ENCODE results near the gene DHRS12. TPM values are rescaled to one million over a fixed set of nuclear protein-coding genes. Genes with fewer than 3 reads are reported as not detected.

DHRS12 gene
- polyA plus RNA-seq, 4 donors, result 15.4 to 23.1 (median 20.2) TPM

DNA sequence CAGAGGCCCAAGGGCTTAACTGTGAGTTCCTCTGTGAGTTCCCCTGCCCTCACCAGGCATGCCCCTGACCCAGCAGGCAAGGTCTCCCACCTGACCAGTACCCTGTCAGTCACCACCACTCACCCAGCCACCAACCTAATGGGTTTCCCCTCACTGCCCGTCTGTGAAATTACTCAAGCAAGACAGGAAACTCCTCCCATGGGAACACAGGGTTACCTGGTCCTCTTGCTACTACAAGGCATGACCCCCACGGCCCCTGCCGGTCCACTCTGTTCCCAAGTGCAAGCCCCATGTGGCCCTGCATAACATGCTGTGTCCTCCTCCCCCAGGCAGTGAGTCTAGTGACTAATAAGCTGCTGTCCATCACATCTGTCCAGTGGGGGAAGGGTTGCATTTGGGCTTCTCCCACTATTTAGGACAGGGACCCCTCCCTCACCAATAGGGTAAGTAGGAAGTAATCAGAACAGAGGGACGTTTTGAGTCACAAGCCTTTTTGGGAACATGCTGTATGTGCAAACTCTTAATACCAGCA is 8.0 kb upstream of the DHRS12 start:
- DNase-seq (ENCODE audit: low read depth in 4 of 4, low spot score in 3 of 4), result no peak

DNA sequence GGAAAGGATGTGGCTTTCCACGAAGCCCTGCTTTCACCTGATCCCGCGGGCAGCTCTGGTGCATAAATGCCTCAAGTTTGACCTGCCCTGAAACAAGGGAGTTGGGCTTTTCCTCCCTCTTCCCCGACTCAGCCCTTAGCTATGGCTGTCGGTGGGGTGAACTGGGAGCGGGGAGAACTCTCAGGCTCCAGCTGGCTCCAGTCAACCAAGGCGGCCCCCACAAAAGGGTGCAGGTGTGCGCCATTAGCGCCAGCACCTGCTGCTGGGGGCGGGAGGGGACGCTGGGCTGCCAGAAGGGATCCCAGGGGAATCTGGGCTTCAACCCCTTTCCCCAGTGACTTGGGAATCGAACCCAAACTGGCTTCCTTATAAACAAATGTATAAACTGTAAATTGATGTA is 7.1 kb upstream of the DHRS12 start:
- no peak for DNase-seq (ENCODE audit: low read depth in 4 of 4, low spot score in 3 of 4)

DNA sequence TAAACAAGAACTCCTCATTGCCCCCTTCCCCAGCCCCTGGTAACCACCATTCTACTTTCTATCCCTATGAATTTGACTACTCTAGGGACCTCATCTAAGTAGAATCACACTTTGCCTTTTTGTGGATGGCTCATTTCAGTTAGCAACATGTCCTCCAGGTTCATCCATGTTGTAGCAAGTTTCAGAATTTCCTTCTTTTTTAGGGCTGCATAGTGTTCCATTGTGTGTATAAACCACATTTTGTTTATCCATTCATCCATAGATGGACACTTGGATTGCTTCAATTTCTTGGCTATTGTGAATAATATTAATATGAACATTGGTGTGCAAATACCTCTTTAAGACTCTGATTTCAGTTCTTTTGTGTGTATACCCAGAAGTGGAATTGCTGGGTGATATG is 4.8 kb upstream of the DHRS12 start:
- no peak for DNase-seq (ENCODE audit: low read depth in 4 of 4, low spot score in 3 of 4)

DNA sequence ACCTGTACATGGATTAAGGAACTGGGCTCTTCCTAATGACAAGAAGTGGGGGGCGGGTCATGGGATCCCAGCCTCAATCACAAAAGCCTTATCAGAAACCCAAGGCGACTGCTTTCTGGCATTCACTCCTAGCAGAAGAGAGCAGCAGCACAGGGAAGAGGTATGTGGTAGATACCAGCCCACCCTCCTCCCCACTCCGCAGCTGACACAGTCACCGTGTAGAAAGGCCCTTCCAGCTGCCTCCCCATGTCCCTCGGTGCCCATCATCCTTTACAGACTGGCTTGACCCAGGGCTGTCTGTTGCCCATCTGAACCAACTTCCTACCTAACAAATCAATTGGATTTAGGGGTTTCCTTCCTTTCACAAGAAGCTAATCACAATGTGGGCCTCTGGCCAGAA is 3.1 kb upstream of the DHRS12 start:
- no peak for DNase-seq (ENCODE audit: low read depth in 4 of 4, low spot score in 3 of 4)

DNA sequence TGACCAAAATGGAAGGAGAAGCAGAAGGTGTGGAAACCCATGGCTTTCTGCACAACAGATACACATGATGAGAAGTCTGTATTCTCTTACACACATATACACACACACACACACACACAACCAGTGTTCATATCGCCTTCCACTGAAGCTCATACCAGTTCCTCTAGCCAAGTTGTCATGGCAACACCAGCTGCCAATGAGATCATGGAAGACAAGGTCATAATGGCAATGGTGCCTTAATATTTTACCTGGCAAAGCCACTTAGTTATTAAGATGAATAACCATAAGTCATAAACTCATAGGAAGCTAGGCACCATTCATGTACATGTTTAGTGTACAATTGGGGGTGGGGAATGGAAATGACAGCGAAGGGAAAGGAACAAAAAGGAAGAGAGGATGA is 2.6 kb upstream of the DHRS12 start:
- no peak for DNase-seq (ENCODE audit: low read depth in 4 of 4, low spot score in 3 of 4)

DNA sequence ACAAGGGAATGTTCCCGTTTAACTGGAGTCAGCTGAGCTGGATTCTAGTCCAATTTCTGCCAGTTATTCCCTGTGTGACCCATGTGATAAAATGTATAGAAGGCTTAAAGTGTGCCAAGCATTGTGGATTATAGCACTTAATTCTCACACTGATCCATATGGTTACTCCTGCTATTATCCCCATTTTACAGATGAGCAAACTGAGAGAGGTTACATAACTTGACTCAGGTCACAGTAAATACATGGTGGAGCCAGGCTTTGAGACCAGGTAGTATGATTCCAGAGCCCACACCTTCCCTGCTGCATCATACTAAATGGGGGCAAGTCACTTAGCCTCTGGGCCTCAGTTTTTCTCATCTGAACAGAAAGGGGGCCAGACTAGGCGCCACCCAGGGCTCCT is 2.0 kb upstream of the DHRS12 start:
- DNase-seq (ENCODE audit: low read depth in 4 of 4, low spot score in 3 of 4), result no peak

DNA sequence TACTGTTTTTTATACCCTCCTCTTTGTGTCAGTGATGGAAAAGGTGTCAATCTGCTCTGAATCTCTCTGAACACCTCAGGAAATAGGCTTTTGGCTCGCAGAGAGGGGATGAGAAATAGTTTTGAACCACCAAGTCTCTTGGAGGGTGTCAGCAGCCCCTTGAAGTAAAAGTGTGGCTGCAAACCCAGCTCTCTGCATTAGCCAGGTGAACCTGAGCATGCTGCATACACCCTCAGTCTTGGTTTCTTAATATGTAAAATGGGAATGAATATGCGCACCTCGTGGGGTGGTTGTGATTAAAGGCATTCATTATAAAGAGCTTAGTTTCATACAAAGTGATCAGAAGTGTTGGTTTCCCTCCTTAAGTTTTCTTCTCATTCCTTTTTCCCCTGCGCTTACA is 1.4 kb upstream of the DHRS12 start:
- DNase-seq (ENCODE audit: low read depth in 4 of 4, low spot score in 3 of 4), result no peak

DNA sequence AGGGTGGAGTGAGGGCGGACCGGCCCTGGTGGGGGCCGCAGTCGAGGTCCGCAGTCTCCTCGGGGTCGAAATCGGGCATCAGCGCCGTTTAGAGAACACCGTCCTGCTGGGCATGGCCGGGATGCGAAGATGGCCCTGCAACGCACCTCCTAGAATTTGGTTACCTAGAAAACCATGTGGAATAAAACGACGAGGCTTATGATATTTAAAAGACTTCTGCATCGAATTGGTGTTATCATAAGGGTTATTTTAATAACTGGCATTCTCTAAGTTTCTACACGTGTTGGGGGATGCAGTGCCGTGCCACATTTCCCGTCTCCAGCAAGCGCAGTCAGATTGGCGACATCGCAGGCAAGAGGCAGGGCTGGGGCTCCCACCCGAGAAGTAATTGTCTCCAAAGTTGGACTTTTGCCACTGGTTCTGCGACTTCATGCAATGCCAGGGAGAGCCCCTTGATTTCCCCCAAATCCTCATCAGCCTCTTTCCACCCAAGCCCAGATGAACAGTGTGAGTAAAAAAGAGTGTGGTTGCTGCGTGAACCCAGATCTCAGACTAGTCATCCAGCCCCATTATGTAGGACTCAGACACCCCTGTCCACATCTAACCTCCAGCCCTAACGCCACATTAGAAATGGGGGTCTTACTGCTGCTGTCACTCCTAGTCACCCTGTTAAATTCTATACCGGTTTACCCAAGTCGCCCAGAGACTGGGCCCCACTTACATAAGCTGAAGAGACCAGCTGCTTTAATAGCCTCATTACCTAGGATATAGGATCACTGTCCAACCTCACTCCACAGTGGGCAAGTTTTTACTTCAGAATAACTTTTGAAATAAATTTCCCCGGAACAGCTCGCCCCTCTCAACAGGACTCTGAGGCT is 571 bp upstream of the DHRS12 start:
- no peak for DNase-seq (ENCODE audit: low read depth in 4 of 4, low spot score in 3 of 4)

DNA sequence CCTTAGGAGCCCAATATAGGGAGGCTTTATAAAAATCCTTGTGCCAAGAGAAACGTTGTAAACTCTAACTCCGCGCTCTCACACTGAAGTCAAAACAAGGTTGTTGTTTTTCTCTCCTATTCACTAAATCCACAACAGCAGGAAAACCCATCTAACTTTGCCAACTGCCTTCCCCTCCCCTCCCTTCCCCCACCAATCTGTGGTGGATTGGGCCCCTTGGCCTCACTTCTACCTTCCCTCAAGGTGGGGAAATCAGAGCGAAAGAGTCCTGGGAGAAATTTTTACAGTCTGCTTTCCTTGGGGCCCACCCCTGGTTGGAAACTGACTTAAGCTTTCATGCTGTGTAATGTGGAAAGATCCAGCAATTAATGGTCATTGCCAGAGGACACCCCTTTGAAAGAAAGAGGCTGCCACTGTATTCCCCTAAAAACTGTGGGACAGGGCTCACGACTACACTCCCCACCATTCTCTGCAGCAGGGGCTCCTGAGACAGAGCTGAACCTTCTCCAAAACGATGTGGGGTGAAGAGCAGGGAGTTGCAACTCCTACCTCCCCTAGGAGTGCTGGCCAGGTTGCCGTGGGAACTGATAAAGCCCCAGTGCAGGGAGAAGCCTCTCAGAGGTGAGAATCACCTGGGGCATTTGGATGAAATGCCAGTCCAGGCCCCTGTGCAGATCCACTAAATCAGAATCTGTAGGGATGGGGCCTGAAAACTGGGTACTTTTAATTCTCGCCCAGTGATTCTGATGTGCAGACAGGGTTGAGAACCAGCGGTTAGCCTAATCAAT is 1.1 kb downstream of the DHRS12 start:
- no peak for DNase-seq (ENCODE audit: low read depth in 4 of 4, low spot score in 3 of 4)

DNA sequence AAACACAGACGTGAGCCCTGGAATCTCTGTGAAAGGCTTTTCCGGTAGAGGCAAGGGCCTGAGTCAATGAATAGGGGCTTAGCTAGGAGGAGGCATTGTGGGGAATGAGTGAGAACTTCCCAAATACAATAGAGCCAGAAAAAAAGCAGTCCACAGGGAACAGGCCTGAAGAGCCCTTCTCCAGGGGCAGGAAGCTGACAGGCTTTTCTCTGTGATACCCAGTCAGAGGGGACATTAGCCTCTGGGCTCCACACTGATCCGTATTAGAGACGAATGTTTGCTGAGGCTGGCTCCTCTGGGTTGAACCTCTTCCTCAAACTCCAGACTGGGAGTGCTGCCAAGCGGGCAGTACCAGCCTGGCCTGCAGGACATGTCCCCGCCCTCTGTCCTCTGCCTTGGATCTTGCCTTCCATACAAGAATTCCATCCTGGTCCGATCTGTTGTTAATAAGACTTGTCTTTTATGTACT is 2.3 kb downstream of the DHRS12 start:
- DNase-seq (ENCODE audit: low read depth in 4 of 4, low spot score in 3 of 4), result no peak

DNA sequence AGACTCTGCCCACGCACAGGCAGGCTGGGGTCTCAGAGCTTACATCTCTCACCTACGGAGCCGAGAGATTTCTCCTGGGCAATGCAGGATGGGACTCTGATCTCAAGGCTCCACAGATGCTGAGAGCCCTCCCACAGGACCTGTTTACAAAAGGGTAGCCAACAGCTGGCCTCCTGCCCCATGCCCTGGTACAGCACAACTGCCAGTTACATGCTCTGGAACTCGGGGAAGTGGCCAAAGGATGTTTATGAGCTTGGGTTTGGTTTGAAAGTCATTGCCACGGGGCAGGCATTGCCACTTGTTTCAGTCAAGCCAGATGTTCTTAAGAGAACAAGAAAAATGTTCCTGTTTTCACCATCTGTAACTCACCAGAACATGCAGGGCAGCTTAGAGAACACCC is 3.5 kb downstream of the DHRS12 start:
- DNase-seq (ENCODE audit: low read depth in 4 of 4, low spot score in 3 of 4), result no peak

DNA sequence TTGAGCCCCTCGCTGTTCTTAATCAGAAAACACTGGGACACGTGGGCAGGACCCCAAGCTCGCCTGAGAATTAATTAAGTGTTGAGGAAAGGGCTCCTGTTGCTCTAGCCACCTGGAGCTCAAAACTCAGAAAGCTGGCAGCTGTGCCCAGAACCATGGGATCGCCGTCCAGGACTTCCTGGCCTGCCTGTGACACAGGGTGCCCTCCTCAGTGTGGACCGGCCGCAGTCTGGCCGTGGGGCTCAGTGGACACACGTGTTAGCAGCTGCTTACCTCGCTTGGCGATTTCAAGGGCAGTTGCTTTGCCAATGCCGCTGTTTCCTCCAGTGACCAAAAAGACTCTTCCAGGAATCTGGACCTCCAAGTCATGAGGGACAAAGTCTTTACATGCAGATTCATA is 4.7 kb downstream of the DHRS12 start:
- DNase-seq (ENCODE audit: low read depth in 4 of 4, low spot score in 3 of 4), result no peak

DNA sequence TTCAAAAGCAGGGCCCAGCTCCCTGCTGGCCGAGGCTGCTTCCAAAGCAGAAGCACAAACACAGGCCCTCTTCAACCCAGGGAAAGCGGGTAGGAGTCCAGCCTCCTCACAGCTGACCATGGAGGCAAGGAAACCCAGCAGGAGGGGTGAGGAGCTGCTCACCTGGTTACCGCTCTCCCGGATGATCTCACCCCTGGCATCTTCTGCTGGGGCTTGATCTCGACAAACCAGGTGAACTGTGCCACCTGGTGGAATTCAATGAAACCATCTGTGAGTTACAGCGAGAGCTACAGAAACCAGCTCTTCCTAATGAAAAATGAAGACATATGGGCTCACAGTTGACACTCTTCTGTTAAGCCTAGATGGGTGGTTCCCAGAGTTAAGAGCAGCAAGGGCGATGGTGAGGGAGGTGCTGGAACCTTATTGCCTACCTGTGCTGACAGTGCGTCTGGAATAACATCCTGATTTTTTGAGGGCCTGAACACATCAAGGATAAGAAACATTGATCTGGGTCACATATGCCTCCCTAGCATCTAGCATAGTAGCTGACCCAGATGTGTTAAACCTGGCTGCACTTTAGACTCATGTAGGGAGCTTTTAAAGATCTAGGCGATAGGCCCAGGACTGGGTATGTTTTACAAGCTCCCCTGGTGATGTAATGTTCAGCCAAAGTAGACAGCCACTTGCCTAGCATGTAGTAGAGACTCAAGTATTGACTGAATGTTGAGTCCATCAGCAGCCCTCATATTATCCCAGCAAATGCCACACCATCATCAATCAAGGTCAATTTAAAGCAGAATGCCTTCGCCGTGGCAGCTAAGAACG is 6.1 kb downstream of the DHRS12 start:
- DNase-seq (ENCODE audit: low read depth in 4 of 4, low spot score in 3 of 4), result peak in 1 of 4 donors; percentile 49

DNA sequence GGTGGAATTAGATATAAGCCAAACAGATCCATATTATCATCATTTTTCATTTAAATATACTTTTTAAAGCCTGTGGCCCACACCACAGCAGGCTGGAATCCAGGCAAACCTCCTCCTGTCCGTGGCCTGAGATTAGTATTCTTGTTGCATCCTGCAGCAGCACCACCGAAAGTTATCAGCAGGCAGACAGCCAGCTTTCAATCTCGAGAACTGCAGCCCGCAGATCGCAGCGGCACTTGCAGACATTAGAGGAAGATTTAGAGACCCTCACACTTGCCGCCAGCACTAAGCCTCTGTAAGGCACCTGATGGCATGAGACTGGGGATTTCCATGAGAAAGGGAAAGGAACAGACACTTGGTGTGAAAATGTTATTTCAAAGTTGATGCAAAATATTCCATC is 7.4 kb downstream of the DHRS12 start:
- no peak for DNase-seq (ENCODE audit: low read depth in 4 of 4, low spot score in 3 of 4)

DNA sequence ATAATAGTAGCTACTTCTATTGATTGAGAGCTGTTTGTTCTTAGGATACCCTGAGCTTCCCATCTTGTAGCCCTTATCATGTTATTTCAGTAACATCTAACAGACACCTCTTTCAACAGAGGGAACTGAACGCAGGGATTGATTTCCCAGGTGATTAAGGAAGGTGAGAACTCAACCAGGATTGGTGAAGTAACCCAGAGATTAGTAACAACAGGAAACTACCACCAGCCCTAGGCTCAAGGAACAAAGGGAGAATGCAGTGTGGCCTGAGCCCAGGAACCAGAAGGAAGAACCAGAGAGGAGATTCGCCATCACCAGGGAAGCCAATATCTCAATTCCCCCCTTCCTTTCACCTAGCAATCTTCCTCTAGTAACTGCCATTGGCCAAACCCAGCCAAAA is 8.5 kb downstream of the DHRS12 start:
- DNase-seq (ENCODE audit: low read depth in 4 of 4, low spot score in 3 of 4), result no peak

DNA sequence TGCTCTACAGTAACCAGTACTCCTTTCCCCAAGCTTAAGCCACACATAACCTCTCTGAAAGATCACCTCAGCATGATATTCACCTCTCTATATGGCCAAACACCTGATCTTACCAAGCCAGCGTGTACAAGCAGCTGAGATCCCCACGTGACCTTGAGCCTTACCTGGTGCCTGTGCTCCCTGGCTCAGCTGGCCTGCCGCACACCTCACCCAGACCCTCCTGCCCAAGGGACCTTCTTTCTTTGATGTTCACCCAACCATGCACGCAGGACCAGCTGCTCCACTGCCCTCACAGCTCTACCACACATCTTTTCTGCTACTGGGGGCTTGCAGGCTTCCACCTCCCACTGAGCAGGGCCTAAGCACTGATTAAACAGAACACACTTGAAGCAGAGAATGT is 9.0 kb downstream of the DHRS12 start:
- no peak for DNase-seq (ENCODE audit: low read depth in 4 of 4, low spot score in 3 of 4)

DNA sequence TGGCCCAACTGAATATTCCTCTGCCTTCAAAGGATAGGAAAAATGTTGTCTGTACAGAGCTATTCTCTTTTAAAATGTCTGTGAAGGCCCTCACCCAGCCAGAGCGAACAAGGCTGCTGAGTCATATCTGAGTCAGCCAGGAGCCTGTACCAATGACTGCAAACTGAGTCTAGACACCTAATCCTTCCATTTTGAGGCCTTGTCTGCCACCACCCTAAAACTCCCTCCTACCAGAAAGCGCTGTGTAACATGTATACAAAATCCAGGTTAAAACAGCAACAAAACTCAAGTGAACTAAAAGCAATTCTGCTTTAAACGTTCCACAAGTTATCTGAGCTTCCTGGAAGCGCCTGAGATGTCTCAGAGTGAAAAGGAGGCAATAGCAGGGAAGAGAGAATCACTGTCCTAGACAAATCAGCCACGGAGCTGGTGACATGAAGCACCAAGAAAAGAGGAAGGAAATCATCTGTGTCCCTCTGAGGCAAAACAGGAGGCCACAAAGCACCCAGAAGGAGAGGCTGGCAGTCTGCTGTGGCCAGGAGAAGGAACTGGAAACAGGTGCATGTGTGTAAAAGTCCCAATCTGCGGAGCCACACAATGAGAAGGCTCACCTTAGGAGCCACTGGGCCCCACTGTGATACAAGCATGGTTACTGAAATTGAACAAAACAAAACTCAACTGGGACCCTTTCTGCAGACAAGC is 10.2 kb downstream of the DHRS12 start:
- no peak for DNase-seq (ENCODE audit: low read depth in 4 of 4, low spot score in 3 of 4)

DNA sequence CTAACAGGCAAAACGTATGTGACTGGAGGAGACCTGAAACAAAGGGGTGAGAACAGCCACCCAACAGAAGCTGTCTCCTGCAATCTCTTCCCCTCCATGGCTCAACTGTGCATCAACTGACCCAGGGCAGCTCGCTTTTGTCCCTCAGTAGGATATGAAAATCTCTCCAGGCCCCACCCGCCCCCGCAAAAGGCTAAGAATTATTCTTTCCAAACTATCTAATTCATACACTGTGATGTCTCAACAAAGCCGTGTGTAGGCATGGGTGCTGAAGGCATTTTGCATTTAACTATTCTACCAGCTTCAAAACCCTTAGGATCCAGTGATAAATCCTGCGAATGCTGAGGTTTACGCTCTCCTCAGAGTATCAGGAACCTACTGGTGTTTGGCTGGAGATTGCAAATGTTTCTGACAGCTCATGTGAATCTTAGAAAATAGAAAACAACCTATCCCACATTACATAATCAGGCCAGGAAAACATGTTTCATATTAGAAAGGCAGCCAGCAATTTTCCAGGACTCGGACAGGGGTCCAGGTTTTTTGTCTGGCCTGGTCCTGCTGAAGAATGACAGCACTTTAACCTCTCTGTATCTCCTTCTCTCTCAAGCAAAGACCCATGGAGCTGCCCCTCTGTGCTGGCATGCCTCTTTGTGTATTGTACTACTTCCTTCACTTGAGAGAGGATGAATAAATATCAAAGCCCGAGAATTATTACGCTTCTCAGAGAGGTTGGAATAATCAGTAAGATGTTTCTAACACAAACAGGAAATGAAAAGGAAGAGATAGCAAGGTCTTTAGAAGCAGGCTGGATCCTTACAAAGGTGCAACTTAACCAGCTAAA is 17.3 kb downstream of the DHRS12 start:
- no peak for DNase-seq (ENCODE audit: low read depth in 4 of 4, low spot score in 3 of 4)

DNA sequence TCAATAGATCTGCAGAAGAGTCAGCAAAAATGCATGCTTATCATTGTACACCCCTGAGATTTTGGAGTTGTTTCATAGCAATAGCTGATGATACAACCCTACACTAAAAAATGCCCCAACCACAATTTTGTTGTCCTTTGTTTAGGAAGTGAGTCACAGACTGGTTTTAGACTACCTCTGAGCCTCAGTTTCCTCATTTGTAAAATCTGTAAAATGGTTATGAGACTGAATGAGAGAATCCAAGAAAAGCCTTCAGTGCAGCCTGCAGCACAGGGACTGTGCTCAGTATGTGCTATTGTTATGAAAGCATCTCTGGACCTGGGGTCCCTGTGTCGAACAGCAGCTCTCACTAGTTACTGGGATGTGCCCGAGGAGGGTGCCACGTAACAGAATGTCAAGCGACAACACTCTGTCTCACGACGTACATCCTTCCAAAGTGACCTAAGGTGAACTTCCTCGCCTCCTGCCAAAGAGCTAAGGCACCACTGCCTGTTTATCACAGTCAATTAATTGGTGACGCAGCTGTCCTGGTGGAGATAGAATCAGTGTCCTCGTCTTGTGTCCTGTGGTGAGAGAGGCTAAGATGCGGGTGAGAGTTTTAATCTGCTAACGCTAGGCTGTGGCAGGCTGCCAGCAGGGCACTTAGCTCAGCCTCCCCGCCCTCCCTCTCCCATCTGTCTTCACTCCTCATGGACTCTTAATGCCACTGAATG is 18.1 kb downstream of the DHRS12 start:
- DNase-seq (ENCODE audit: low read depth in 4 of 4, low spot score in 3 of 4), result no peak

Measured in left renal pelvis (tissue), 4 donors.